ENCODE measurements around the gene TPCN1.

Gene TPCN1

DNA sequence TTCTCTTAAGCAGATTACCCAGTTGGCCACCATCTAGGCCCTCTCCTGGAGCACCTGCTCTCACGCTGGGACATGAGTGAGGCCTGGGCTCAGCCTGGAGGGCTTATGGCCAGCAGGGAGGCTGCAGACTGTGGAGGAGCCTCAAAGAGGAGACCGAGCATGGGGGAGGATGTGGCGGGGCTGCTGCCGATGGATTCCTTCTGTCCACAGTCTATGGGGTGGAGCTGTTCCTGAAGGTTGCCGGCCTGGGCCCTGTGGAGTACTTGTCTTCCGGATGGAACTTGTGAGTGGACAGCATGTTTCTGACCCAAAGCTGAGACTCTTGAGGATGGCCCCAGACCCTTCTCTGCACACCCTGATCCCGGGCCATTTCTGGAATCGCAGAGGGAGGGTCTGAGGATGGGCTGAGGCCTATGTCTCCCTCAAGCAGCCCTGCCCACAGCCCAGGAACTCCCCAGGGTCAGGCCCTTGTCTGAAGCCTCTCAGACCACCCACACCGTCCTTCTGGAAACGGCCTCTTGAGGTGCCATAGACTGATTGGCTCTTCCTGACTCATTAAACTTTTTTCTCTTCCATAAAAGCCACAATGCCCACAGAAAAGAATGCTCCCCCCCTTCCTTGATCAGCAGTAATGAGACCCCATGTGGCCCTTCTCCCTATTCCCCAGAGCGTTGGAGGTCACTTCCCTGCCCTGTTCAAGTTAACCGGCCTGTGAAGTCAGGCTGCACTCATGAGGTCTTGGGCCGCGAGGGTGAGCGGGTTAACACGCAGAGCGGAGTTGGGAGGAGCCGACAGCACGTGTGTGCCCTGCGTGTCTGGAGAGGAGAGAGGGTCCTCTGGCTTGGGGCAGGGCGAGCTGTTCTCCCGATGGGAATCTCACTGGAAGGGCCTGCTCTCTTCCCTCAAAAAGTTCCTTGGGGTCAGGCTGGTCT lies 64.7 kb downstream of the TPCN1 start:
- DNase-seq (ENCODE audit: low read depth) = no peak

DNA sequence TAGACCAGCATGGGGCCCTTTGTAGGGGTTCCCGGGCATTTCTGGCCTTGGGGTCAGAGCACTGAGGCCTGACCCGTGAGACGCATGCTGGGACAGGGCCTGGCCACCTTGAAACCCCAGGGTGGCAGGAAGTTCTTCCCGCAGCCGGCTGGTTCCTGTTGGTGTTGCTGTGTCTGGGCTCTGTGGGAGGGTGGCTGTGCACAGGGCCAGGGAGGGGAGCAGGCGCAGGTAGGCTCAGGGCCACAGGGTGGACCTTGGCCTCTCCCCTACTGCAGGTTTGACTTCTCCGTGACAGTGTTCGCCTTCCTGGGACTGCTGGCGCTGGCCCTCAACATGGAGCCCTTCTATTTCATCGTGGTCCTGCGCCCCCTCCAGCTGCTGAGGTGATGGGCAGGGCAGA lies 65.4 kb downstream of the TPCN1 start:
- DNase-seq (ENCODE audit: low read depth) = no peak

DNA sequence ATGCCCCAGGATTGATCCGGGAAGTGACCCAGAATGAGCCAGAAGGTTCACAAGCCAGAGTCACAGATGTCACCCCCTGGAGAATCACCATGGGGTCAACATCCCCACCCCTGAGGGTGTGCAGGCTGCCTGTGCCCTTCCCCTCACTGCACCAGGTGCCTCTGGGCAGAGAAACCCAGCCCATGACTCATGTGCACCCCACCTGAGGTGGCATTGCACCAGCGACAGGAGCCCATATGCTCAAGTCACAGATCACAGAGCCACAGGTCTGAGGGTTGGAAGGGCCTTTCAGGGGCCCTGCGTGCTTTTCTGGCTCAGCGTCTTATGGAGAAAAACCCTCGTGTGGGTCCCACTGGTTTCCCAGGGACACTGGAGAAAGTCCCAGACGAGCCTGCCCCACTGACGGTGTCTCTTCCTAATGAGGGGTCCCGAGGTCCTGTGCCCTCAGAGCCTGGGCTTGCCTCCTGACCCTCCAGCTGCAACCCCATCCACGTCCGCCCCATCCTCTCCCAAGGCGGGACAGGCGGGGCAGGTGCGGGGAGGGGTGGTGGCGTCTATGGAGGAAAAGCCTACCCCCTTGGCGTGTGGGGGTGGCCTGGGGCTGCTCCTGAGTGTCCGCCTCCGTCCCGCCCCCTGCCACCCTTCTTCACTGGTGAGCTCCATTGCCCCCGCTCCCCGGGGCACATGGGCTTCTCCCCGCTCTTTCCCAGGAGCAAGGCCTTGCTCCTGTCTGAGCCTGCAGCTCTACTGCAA lies 66.1 kb downstream of the TPCN1 start:
- DNase-seq (ENCODE audit: low read depth) = no peak

DNA sequence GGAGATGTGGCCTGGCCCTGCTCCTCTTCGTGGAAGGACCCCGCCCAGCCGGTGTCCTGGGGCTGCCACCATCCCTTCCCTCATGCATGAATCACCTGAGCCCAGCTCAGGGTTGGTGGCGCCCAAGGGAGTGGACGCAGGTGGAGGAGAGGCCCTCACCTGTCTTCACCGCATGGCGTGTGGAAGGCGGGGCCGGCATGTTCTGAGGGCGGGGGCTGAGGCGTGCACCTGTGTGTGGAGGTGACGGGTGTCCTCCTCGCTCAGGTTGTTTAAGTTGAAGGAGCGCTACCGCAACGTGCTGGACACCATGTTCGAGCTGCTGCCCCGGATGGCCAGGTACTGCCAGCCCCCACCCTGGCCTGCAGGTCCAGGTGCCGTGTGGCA lies 66.6 kb downstream of the TPCN1 start:
- no peak for DNase-seq (ENCODE audit: low read depth)

DNA sequence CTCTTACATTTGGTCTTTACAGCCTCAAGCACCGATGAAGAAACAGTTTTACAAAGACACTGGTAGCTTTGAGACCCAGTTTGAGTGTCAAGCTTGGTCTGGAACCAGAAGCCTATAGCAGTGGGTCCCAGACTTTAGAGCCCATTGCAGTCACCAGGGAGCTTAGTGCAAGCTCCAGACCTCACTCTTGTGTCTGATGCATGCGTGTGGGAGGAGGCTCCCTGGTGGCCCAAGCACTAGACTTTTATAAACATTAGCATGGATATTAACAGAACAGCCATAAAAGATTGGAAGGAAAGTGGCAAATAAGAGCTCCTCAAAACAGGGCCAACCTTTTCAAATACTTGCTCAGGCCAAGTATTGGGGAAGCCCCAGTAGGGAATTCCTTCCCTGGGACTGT lies 68.1 kb downstream of the TPCN1 start:
- DNase-seq (ENCODE audit: low read depth) = no peak

DNA sequence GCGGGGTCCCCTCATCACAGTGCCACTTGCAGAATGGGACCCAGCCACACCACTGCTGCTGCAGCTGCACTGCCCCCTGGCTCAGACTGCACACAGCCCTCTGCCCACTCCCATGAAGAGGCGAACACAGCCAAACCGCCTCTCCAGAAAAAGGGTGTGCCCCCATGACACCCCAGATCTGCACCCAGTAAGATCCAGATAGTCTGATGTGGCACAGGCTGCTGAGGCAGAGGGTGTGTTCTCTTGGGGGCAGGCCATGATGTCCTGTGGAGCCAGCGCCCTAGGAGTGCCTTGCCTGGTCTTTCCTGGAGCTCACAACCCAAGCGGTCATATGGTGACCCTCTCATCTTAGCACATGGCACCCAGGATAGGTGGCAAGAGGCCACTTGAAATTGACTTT lies 69.2 kb downstream of the TPCN1 start:
- no peak for DNase-seq (ENCODE audit: low read depth)

DNA sequence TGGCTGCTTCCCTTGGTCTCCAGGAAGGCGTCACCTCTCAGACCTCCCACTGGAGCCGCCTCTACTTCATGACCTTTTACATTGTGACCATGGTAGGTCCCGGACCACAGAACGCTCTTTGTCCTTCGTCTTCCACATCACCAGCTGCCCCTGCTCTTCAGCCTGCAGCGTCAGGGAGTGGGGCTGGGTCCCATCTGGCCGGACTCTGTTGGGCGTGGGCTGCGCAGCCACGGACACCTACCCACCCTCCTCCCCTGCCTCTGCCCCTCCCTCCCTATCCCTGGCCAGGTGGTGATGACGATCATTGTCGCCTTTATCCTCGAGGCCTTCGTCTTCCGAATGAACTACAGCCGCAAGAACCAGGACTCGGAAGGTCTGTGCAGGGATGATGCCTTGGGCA lies 70.3 kb downstream of the TPCN1 start:
- DNase-seq (ENCODE audit: low read depth) = no peak

DNA sequence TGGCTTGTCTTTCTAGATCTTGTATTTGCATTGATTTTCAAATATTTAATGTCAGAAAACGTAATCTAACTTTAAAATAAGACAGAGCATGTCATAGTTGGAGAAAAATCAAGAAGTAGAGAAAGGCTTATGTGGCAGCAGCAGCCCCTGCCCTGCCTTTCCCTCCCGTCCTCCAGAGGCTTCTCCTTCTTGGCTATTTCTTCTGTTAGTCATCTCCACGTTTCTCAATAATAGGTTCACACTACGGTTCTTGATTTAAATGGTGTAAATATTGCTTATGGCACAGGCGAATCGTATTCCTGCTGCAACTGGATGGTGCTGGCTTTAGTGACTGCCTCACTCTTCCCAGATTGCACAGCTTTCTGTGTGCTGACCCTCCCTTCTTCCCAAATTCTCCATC lies 70.8 kb downstream of the TPCN1 start:
- peak; percentile 29 for DNase-seq (ENCODE audit: low read depth)

DNA sequence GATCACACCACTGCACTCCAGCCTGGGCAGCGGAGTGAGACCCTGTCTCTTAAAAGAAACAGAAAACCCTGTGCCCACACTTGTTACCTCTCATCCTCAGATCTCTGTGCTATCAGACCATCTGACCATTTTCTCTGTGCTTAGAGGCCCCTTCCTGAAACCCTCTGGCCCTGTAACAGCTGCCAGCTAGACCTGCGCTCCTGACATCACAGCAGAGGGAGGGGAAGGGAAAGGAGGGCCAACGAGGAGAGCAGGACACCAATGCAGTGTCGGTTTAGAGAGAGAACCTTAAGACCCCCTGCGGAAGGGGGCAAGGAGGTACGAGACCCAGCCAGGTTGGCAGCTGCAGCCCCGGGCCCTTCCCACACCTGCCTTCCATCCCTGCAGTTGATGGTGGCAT lies 71.3 kb downstream of the TPCN1 start:
- no peak for DNase-seq (ENCODE audit: low read depth)

DNA sequence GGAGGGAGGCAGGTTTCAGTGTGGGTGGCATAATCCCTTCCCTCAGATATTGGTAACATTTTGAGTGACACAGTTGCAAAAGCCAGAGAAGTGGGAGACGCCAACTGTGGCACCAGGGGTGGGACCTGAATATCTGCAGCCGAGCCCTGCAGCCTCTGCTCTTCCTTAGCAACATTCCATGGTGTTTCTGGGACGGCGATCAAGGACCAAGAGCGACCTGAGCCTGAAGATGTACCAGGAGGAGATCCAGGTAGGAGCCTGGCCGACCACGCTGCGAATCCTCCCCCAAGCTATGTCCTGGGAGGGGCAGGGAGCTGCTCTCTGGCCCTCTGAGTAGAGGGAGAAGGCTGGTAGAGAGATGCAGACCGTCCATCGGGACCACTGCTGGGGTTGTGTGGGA lies 71.8 kb downstream of the TPCN1 start:
- DNase-seq (ENCODE audit: low read depth) = no peak

DNA sequence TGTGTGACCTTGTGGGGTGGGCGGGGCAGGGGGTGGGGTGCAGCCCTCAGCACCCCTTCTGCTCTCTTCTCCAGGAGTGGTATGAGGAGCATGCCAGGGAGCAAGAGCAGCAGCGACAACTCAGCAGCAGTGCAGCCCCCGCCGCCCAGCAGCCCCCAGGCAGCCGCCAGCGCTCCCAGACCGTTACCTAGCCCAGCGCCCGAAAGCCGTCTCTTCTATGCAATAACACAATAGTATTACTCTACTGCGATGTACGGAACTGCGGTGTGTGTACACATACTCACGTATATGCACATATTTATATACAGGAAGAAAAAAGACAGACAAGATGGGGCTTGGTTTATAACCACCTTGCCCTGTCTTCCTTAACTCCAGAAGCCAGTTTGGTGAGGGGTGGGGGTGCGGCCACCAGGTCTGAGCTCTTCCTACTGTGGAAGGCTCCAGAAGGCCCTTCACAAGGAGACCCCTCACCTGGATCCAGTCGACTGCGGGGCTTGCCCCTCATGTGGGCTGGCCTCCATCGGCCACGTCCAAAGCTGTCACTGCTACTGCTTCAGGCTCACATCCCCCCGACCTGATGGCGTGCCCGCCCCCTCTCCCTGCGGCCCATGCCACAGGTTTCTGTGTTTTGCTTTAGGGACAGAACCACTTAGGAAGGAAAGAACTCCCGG lies 74.8 kb downstream of the TPCN1 start:
- DNase-seq (ENCODE audit: low read depth) = no peak

DNA sequence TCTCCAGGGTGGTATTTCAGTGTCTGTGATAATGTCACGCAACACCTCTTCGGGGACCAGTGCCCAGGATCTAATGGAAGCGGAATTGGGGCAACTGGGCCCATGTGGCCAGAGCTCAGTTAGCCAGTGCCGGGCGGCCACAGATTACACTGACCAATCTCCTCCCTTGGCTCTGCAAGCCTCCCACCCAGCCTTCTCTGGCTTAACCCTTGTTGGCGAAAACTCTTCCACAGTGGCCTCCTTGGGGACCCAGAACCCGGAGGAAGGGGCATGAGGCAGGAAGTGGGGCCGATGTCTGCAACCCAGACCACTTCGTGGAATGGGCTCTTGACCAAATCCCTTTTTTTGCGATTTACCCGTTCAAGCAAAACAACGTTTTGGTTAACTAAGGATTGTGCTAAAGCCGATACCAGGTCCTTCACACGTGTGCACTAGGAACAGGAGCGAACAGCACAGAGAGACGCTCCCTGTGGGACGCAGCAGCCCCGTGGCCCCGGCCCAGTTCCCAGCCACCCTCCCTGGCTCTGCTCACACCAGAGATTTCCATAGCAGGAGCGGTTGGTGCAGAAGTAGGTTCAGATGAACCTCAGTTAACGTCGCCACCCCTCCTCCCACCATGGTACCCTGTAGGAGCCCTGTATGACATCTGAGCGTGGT lies 75.4 kb downstream of the TPCN1 start:
- no peak for DNase-seq (ENCODE audit: low read depth)

DNA sequence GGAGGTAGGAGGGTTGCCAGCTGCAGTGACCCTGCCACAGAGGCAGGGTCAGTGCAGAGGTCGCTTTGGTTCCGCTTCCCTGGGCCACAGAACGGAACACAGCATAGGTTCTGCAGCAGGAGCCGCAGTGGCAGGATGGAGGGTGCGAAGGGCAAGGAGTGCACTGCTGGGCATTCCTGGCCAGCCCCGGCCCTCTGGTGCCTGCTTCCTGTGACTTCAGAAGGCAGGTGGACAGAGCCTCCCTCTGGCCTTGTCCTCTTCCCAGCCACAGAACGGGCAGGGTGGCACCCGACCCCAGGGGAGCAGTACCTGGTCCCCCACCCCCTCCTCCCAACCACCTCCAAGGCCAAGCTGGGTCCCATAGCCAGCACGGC lies 75.9 kb downstream of the TPCN1 start:
- DNase-seq (ENCODE audit: low read depth) = no peak

DNA sequence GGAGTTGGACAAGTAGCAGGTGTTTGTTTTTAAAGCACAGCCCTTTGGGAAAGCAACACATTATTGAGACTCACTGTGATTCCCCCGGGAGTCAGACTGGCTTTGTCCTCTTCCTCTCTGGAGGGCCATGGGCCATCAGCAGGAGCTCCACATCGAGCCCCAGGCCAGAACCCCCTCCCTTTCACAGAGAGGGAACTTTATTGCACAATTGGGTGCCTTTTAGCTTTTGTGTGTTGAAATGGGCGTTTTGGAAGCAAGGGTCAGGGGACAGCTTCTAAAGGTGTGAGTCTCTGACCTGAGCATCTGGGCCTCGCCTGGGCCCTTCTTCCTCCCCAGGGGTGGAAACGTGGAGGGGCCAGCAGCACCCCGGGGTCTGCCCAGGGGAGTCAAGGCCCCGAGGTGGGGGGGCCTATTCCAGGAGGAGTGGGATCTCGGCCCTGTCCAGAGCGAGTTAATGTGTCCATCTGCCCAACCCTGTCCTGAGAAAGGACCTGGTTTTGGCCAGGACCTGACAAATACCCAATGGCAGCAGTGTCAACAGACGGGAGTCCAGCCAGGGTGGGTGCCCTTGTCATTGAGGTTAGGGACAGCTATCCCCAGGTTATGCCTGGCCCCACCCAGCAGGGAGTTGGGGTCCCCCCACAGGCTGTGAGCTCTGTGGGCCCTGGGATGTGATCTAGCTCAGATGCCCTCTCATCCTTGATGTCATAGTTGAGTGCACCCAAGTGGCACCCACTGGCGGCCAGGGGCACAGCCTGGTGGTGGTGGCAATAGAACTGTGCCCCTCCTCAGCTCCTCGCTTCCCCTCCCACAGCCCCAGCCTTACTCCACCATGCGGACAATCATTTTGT lies 76.6 kb downstream of the TPCN1 start:
- no peak for DNase-seq (ENCODE audit: low read depth)

DNA sequence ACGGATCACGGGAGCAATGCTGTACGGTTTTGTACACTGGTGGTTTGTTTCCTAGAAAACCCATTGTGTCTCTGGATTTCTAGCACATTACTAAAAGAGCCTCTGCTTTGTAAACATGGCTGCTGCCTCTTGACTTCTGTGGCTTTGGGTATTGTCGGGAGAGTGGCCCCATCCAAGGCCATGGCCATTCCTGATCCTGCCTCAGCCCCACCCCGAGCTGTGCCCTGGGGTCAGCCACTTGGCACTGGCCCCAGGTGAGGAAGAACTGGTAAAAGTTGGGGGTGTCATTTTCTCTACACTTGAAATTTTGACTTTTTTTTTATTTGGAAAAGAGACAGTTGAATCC lies 77.2 kb downstream of the TPCN1 start:
- no peak for DNase-seq (ENCODE audit: low read depth)

DNA sequence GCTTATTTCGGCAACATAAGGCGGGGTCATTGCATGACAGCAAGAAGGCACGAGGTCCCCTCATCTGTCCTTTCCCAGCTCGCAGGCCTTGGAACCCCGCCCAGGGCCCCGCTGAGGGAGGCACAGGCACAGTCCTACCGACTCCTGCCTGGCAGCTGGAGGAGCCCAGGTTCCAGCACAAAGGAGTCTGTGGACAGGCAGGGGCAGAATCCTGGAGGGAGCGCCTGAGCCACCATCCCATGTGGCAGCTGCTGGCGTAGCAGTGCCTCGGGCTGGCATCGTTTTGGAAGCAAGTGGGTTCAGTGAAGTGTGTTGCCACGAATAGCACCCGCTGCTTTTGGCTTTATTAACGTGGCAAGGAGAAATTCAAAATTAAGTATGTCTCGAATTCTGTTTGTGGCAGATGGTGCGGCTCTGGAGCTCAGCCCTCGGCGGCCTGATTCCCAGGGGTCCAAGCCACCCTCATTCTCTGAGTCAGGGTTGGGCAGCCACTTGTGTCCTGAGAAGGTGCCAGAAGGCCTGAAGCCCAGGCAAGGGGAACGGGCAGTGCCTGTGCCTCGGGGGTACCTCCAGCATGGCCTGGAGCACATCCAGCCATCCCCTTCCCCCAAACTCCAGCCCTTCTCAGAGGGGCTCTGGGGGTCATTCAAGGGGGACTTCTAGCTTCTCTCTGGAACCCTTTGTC lies 77.7 kb downstream of the TPCN1 start:
- no peak for DNase-seq (ENCODE audit: low read depth)

DNA sequence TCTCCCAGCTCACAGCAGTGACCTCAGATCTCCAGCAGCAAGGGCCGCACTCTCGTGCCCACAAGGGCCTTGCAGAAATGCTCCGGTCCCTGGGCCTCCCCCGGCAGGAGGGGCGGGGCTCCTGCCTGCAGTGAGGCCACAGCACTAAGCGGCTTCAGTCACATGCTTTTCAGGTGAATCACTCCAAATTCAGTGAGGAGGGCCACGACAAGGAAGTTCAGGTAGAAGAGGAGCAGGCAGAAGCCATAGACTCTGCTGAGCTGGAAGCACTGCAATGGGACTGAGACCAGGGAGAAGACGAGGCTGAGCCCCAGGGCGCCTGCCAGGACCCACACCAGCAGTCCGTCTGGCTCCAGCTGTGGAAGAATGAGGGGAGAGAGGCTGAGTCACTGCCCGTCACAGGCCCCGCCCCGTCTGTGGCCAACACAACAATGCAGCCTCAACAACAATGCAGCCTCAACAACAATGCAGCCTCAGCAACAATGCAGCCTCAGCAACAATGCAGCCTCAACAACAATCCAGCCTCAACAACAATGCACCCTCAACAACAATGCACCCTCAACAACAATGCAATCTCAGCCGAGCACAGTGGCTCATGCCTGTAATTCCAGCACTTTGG lies 78.5 kb downstream of the TPCN1 start:
- peak; percentile 76 for DNase-seq (ENCODE audit: low read depth)

DNA sequence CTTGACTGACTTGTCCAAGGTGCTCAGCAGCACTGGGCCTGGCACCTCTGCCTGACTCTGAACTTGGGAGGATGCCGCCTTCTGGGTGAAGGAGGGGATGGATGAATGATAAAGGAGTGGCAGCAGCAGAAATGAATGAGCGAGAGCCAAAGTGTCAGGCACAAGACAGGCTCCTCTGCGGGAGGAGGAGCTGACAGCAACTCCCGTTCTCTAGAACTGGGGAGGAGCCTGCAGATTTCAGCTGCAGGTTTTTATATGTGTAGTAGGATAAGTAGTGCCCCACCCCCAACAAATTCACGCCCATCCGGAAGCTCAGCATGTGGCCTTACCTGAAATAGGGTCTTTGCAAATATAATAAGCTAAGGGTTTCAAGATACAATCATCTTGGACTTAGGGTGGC lies 80.5 kb downstream of the TPCN1 start:
- no peak for DNase-seq (ENCODE audit: low read depth)

DNA sequence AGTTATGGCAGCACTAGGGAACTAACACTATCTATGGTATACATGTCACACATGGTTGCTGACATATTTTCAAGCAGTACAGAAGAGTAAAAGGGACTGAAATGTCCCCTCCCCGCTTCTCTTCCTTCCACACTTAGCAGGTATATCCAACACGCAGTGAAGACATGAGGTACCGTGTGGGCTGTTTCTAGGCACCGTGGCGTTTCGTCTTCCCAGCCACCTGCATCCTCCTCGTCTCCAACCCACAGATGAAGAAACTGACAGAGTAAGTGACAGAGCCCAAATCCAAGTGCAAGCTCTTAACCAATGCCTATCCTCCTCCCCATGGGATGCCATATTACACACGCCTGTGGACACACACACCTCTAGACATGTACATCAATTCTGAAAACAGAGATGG lies 81.2 kb downstream of the TPCN1 start:
- no peak for DNase-seq (ENCODE audit: low read depth)

DNA sequence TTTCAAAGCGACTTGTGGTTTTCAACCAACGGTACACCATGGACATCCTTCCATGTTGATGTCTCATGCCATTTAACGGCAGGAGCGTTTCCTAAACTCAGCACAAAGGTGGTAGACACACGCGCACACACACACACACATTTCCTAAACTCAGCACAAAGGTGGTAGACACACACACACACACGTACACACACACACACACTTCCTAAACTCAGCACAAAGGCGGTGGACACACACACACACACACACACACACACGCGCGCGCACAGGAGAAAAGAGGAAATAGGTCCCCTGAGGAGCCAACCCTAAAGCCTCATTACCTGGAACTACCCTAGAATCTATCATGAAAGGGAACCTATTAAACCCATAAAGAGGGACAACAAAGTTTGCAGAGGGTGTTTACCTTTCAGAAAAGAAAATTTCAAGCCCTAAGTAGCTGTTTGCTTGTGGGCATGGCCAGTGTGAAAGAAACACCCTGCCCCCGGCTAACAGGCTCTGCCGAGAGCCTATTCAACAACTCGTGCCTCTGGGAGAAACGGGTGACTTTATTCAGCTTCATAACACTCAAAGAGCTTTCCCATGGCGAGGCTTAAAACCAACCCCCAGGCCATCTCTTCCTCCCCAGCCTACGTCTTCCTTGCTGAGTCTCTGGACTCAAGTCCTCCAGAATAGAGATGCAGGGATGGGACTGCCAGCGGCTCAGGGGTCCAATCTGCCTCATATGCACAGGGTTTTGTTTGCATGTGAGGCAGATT lies 81.8 kb downstream of the TPCN1 start:
- DNase-seq (ENCODE audit: low read depth) = no peak

Data from HS-5 (cell line).